OCI-LY1 (cell line): ENCODE results near the gene USP3.

Experiments
- EZH2 ChIP-seq: fragments of 200-600 bp; sonication (generic), shearing (Covaris generic); IDR thresholded peaks from 2 replicates; pipeline ENCODE4 v1.8.0; 2017; ENCODE audit warnings: borderline replicate concordance, mixed run types, mild to moderate bottlenecking, antibody characterized with exemption, low read length, moderate library complexity, mixed read lengths
- TF ChIP-seq, protein P1 (sequence below): fragments of 200-600 bp; sonication (generic), shearing (Covaris generic); IDR thresholded peaks from 2 replicates; pipeline ENCODE4 v1.5.1; 2017; ENCODE audit warnings: mild to moderate bottlenecking, antibody characterized with exemption, low read length, moderate library complexity, mixed read lengths

DNA sequence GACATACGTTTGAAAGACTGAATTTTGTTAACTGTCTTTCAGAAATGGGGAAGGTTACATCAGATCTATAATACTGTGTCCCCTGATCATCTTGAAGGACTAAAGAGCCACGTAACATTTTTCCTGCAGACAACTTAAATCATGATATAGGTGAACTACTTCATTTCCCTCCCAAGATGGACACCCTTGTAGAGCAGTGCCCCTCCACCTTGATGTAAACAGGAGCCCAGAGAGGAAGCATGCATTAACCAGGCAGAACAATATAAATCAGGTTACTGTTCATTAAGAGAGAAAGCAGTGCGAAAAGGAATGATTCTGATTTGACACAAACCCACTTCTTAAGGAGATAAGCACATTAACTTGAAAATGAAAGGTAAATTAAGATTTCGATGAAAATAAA lies 36.1 kb downstream of the USP3 start:
- TF ChIP-seq, protein P1, sequence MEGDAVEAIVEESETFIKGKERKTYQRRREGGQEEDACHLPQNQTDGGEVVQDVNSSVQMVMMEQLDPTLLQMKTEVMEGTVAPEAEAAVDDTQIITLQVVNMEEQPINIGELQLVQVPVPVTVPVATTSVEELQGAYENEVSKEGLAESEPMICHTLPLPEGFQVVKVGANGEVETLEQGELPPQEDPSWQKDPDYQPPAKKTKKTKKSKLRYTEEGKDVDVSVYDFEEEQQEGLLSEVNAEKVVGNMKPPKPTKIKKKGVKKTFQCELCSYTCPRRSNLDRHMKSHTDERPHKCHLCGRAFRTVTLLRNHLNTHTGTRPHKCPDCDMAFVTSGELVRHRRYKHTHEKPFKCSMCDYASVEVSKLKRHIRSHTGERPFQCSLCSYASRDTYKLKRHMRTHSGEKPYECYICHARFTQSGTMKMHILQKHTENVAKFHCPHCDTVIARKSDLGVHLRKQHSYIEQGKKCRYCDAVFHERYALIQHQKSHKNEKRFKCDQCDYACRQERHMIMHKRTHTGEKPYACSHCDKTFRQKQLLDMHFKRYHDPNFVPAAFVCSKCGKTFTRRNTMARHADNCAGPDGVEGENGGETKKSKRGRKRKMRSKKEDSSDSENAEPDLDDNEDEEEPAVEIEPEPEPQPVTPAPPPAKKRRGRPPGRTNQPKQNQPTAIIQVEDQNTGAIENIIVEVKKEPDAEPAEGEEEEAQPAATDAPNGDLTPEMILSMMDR: no peak
- TF ChIP-seq EZH2: no peak
